Transverse colon (tissue), 4 donors: Measurements from ENCODE around the gene AQP12B. TPM values are rescaled to one million over a fixed set of nuclear protein-coding genes. Genes with fewer than 3 reads are reported as not detected.

ENCODE experiments used
- DNase-seq: peaks from one replicate; pipeline ENCODE4 v3.0.0-alpha.2; 2019
- H3K27ac ChIP-seq, 4 donors: fragments of 200-600 bp; sonication (generic); 2 replicates each; pipeline ENCODE4 v1.5.1; 2016 to 2018; ENCODE audit warnings: inconsistent platforms in 4 of 4
- H3K27me3 ChIP-seq: fragments of 200-600 bp; sonication (generic); 2 replicates; pipeline ENCODE4 v1.5.1; 2017; ENCODE audit warnings: inconsistent platforms
- H3K36me3 ChIP-seq, 4 donors: fragments of 200-600 bp; sonication (generic); 2 replicates each; pipeline ENCODE4 v1.5.1; 2017 to 2019; ENCODE audit warnings: inconsistent platforms in 4 of 4
- H3K4me1 ChIP-seq, 4 donors: fragments of 200-600 bp; sonication (generic); 2 replicates each; pipeline ENCODE4 v1.5.1; 2017 to 2020; ENCODE audit warnings: inconsistent platforms in 4 of 4
- H3K4me3 ChIP-seq, 4 donors: fragments of 200-600 bp; sonication (generic); 1 replicate in 1 of 4; 2 replicates in 3 of 4; pipeline versions ENCODE4 v1.5.1 to v1.6.1; 2017 to 2019; ENCODE audit warnings: inconsistent platforms in 4 of 4
- H3K9me3 ChIP-seq, 2 donors: fragments of 200-600 bp; sonication (generic); 2 replicates each; pipeline ENCODE4 v1.5.1; 2017 to 2019; ENCODE audit warnings: inconsistent platforms in 2 of 2
- EP300 ChIP-seq: sonication (generic); formaldehyde crosslinking; IDR thresholded peaks from one replicate; pipeline ENCODE4 v1.6.1; 2017; ENCODE audit warnings: antibody characterized with exemption, low read depth
- POLR2A ChIP-seq: fragments of 450-650 bp; IDR thresholded peaks from one replicate; pipeline ENCODE4 v1.6.1; 2016; ENCODE audit warnings: antibody characterized with exemption, mild to moderate bottlenecking, moderate library complexity
- POLR2AphosphoS5 ChIP-seq, 3 donors: sonication (generic); formaldehyde crosslinking; IDR thresholded peaks; one replicate each; pipeline ENCODE4 v1.6.1; 2016; ENCODE audit warnings: antibody characterized with exemption in 3 of 3
- WGBS, 2 donors: methylation state at CpG; one replicate each; pipeline ENCODE4 v1.1.5; 2018; ENCODE audit warnings: low coverage in 1 of 2; 5-methylcytosine and 5-hydroxymethylcytosine counted together
- in situ Hi-C, 4 donors: fragments of 200-750 bp; cut with MboI; loops; one replicate each; pipeline versions ENCODE4 v1.15.0 to v1.15.1; 2017; ENCODE audit warnings: low sequenced_read_pairs in 3 of 4, low pct_ligation_motif_present in 1 of 4, low pct_unique_long_range_greater_than_20kb in 1 of 4
- intact Hi-C: fragments of 100-400 bp; cut with DNase I; formaldehyde crosslinking; loops from one replicate; pipeline ENCODE4 v1.15.1; 2023; ENCODE audit warnings: low total_unique reads
- total RNA-seq, 4 donors: library from RNA; depleted of rRNA; stranded (reverse); fragments of >200 nt; gene quantifications; one replicate each; pipeline ENCODE4 v1.1.0, GENCODE V29; 2016
- TF ChIP-seq, protein P1 (sequence below), 5 experiments: fragments of 200-600 bp in 3 of 5; fragments of 450-650 bp in 2 of 5; sonication (generic) in 3 of 5; IDR thresholded peaks; 1 replicate in 2 of 5; 2 replicates in 3 of 5; pipeline ENCODE4 v1.5.1; 2016 to 2017; ENCODE audit warnings: antibody characterized with exemption in 5 of 5, inconsistent platforms in 3 of 5, mild to moderate bottlenecking in 2 of 5, moderate library complexity in 1 of 5

AQP12B gene
- total RNA-seq, 4 donors from 2014 or later, result 0.55 to 1.5 TPM; not detected in 2

- in situ Hi-C loops, result loop anchor here in 2 of 4 donors (25.0 kb wide), 1 partner anchor 205 kb away; no protein-coding TSS in a partner anchor
- Histone ChIP-seq H3K36me3 (no peaks in the 10 kb centered on the region), H3K27ac (no peak overlapping the region), H3K9me3 (no peaks in the 10 kb centered on the region), H3K27me3 (no peaks in the 10 kb centered on the region), H3K4me3 (no peak overlapping the region), H3K4me1 (no peaks in the 10 kb centered on the region)
- 73% methylated on average over 17 of the region's 18 CpGs; no CpG with 5 or more reads in 1 of the 2 donors for WGBS, 2 donors
- DNase-seq, result no peak
- intact Hi-C loops, result no loop called here
- TF ChIP-seq, protein P1, sequence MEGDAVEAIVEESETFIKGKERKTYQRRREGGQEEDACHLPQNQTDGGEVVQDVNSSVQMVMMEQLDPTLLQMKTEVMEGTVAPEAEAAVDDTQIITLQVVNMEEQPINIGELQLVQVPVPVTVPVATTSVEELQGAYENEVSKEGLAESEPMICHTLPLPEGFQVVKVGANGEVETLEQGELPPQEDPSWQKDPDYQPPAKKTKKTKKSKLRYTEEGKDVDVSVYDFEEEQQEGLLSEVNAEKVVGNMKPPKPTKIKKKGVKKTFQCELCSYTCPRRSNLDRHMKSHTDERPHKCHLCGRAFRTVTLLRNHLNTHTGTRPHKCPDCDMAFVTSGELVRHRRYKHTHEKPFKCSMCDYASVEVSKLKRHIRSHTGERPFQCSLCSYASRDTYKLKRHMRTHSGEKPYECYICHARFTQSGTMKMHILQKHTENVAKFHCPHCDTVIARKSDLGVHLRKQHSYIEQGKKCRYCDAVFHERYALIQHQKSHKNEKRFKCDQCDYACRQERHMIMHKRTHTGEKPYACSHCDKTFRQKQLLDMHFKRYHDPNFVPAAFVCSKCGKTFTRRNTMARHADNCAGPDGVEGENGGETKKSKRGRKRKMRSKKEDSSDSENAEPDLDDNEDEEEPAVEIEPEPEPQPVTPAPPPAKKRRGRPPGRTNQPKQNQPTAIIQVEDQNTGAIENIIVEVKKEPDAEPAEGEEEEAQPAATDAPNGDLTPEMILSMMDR (IDR thresholded peaks at IDR 0.05), result no peak
- TF ChIP-seq EP300 (no peak), POLR2AphosphoS5 (IDR thresholded peaks at IDR 0.05) (no peak), POLR2A (no peak)
Observed at GRCh38 chr2:240717181-240717641, 34.5 kb upstream of the AQP12B start.

GRCh38 chr2:240716130-240716798, 33.6 kb upstream of the AQP12B start:
- in situ Hi-C loops, result loop anchor here in 2 of 4 donors (25.0 kb wide), 1 partner anchor 204 kb away; no protein-coding TSS in a partner anchor
- no peak for DNase-seq
- no peaks in the 10 kb centered on the region for H3K4me1 ChIP-seq
- no peak overlapping the region for H3K4me3 ChIP-seq
- no peaks in the 10 kb centered on the region for H3K36me3 ChIP-seq
- TF ChIP-seq POLR2AphosphoS5 (IDR thresholded peaks at IDR 0.05), result no peak
- TF ChIP-seq EP300, result no peak
- TF ChIP-seq, protein P1 (IDR thresholded peaks at IDR 0.05), result no peak
- TF ChIP-seq POLR2A, result no peak
- no peaks in the 10 kb centered on the region for H3K9me3 ChIP-seq
- WGBS, 2 donors, result 90 to 91% methylated on average over 2 to 23 of the region's 23 CpGs
- intact Hi-C loops, result no loop called here
- H3K27me3 ChIP-seq, result no peaks in the 10 kb centered on the region
- no peak overlapping the region for H3K27ac ChIP-seq

GRCh38 chr2:240714747-240715725, 32.4 kb upstream of the AQP12B start:
- no peaks in the 10 kb centered on the region for H3K9me3 ChIP-seq
- TF ChIP-seq EP300 (no peak), POLR2AphosphoS5 (IDR thresholded peaks at IDR 0.05) (no peak), POLR2A (no peak)
- TF ChIP-seq, protein P1 (IDR thresholded peaks at IDR 0.05), result no peak
- WGBS, 2 donors, result 78% methylated on average over 18 of the region's 23 CpGs; no CpG with 5 or more reads in 1 of the 2 donors
- no peak for DNase-seq
- H3K27ac ChIP-seq, result no peak overlapping the region
- H3K4me3 ChIP-seq, result no peak overlapping the region
- in situ Hi-C loops, result loop anchor here in 2 of 4 donors (25.0 kb wide), 1 partner anchor 203 kb away; no protein-coding TSS in a partner anchor
- intact Hi-C loops, result no loop called here
- peaks cover under 1% of the 10 kb centered on the region for H3K27me3 ChIP-seq
- H3K4me1 ChIP-seq, result no peaks in the 10 kb centered on the region
- no peaks in the 10 kb centered on the region for H3K36me3 ChIP-seq
